Stomach (tissue), 4 donors: ENCODE data around the gene KRTAP5-9.

Experiments
- CTCF ChIP-seq, 7 experiments: fragments of 450-650 bp in 4 of 7; fragments of 200-600 bp in 3 of 7; sonication (generic) in 3 of 7; IDR thresholded peaks; one replicate each; pipeline ENCODE4 v1.5.1; 2016 to 2019; ENCODE audit warnings: antibody characterized with exemption in 7 of 7, control low read depth in 2 of 7, mild to moderate bottlenecking in 1 of 7
- EP300 ChIP-seq: sonication (generic); formaldehyde crosslinking; IDR thresholded peaks from one replicate; pipeline ENCODE4 v1.6.1; 2017; ENCODE audit warnings: antibody characterized with exemption
- POLR2A ChIP-seq, 4 donors: fragments of 450-650 bp; IDR thresholded peaks; one replicate each; pipeline ENCODE4 v1.6.1; 2016; ENCODE audit warnings: antibody characterized with exemption in 4 of 4, control low read depth in 2 of 4, mild to moderate bottlenecking in 1 of 4, moderate library complexity in 1 of 4
- POLR2AphosphoS5 ChIP-seq, 3 donors: sonication (generic); formaldehyde crosslinking; IDR thresholded peaks; one replicate each; pipeline ENCODE4 v1.6.1; 2016; ENCODE audit warnings: antibody characterized with exemption in 3 of 3

DNA sequence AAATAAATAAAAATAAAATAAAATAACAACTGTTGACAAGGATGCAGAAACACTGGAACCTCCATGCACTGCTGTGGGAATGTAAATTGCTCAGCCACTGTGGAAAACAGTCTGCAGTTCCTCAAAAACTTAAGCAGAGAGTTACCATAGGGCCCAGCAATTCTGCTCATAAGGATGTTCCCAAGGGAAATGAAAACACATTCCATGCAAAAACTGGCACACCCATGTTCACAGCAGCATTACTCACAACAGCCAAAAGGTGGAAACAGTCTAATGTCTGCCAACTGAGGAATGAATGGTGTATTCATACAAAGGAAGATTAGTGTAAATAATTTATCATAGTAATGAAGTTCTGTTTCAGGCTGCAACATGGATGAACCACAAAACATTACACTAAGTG is 13.9 kb downstream of the KRTAP5-9 start:
- TF ChIP-seq POLR2A (IDR thresholded peaks at IDR 0.05) (no peak), CTCF (IDR thresholded peaks at IDR 0.05) (no peak), EP300 (no peak), POLR2AphosphoS5 (IDR thresholded peaks at IDR 0.05) (no peak)
